Peyer's patch (tissue), 4 donors: ENCODE results near the gene RUNX1. TPM values are rescaled to one million over a fixed set of nuclear protein-coding genes. Genes with fewer than 3 reads are reported as not detected.

ENCODE experiments used
- DNase-seq, 3 donors: peaks; one replicate each; pipeline ENCODE4 v3.0.0-alpha.2; 2017 to 2019
- H3K27ac ChIP-seq, 4 donors: fragments of 200-600 bp; sonication (generic); one replicate each; pipeline ENCODE4 v1.5.1; 2016 to 2019
- H3K27me3 ChIP-seq, 2 donors: fragments of 200-600 bp; sonication (generic); one replicate each; pipeline ENCODE4 v1.5.1; 2019
- H3K36me3 ChIP-seq, 3 donors: fragments of 200-600 bp; sonication (generic); one replicate each; pipeline ENCODE4 v1.5.1; 2016 to 2019
- H3K4me1 ChIP-seq, 4 donors: fragments of 200-600 bp; sonication (generic); one replicate each; pipeline ENCODE4 v1.5.1; 2016 to 2019
- H3K4me3 ChIP-seq, 4 donors: fragments of 200-600 bp; sonication (generic); 1 replicate in 3 of 4; 2 replicates in 1 of 4; pipeline ENCODE4 v1.5.1; 2016 to 2019; ENCODE audit warnings: mild to moderate bottlenecking in 1 of 4
- H3K9me3 ChIP-seq, 4 donors: fragments of 200-600 bp; sonication (generic); one replicate each; pipeline ENCODE4 v1.5.1; 2016 to 2019; ENCODE audit warnings: mild to moderate bottlenecking in 1 of 4
- CTCF ChIP-seq, 6 experiments: fragments of 450-650 bp in 4 of 6; fragments of 200-600 bp in 2 of 6; sonication (generic) in 1 of 6; IDR thresholded peaks; one replicate each; pipeline ENCODE4 v1.5.1; 2017 to 2019; ENCODE audit warnings: antibody characterized with exemption in 6 of 6, mild to moderate bottlenecking in 3 of 6, moderate library complexity in 1 of 6
- POLR2A ChIP-seq, 2 donors: fragments of 450-650 bp; IDR thresholded peaks; one replicate each; pipeline ENCODE4 v1.5.1; 2017; ENCODE audit warnings: antibody characterized with exemption in 2 of 2, mild to moderate bottlenecking in 2 of 2, moderate library complexity in 2 of 2
- total RNA-seq, 4 donors: library from RNA; depleted of rRNA; stranded (reverse); fragments of >200 nt; gene quantifications; one replicate each; pipeline ENCODE4 v1.1.0, GENCODE V29; 2016

RUNX1 gene
- total RNA-seq, 4 donors from 2014 or later: 15.1 to 80.9 (median 24.1) TPM

GRCh38 chr21:34887725-34888568 lies 161.2 kb downstream of the RUNX1 start:
- DNase-seq: peak; percentile 54 to 90 (median 83)
- TF ChIP-seq CTCF (IDR thresholded peaks at IDR 0.05) (no peak), POLR2A (IDR thresholded peaks at IDR 0.05) (no peak)
- Histone ChIP-seq H3K4me3 (peak overlapping the region; percentile 58 to 93 (median 86)), H3K36me3 (no peaks in the 10 kb centered on the region), H3K4me1 (peaks cover 0 to 18% (median 8%) of the 10 kb centered on the region in 4 donors), H3K27ac (peak overlapping the region; percentile 88 to 93 (median 90)), H3K27me3 (peaks cover 0 to 10% of the 10 kb centered on the region in 2 donors), H3K9me3 (no peaks in the 10 kb centered on the region)

- no peak for DNase-seq
- H3K9me3 ChIP-seq: no peaks in the 10 kb centered on the region
Measured at GRCh38 chr21:34887105-34887442, 162.0 kb downstream of the RUNX1 start.

GRCh38 chr21:34886240-34887104 lies 162.6 kb downstream of the RUNX1 start:
- H3K4me3 ChIP-seq: peak overlapping the region; percentile 58 to 93 (median 86)
- peak overlapping the region; percentile 88 to 93 (median 90) for H3K27ac ChIP-seq
- TF ChIP-seq POLR2A (IDR thresholded peaks at IDR 0.05) (peak in 1 of 2 donors; percentile 50), CTCF (IDR thresholded peaks at IDR 0.05) (peak in 1 of 6 experiments; percentile 9)
- DNase-seq: peak in 2 of 3 donors; percentile 71
- peaks cover 0 to 14% (median 8%) of the 10 kb centered on the region in 4 donors for H3K4me1 ChIP-seq
- no peaks in the 10 kb centered on the region for H3K36me3 ChIP-seq
- H3K27me3 ChIP-seq: peaks cover 0 to 10% of the 10 kb centered on the region in 2 donors
- H3K9me3 ChIP-seq: no peaks in the 10 kb centered on the region

More at GRCh38 chr21:34887105-34887442, 162.0 kb downstream of the RUNX1 start:
- peak overlapping the region; percentile 58 to 93 (median 86) for H3K4me3 ChIP-seq
- no peaks in the 10 kb centered on the region for H3K36me3 ChIP-seq
- peaks cover 0 to 10% of the 10 kb centered on the region in 2 donors for H3K27me3 ChIP-seq
- H3K27ac ChIP-seq: peak overlapping the region; percentile 88 to 93 (median 90)
- TF ChIP-seq CTCF (IDR thresholded peaks at IDR 0.05): no peak
- no peak for TF ChIP-seq POLR2A (IDR thresholded peaks at IDR 0.05)
- peaks cover 0 to 18% (median 8%) of the 10 kb centered on the region in 4 donors for H3K4me1 ChIP-seq

- Histone ChIP-seq H3K4me1 (peaks cover 0 to 8% (median 6%) of the 10 kb centered on the region in 4 donors), H3K27ac (peak overlapping the region; percentile 88 to 93 (median 90))
- peak in 1 of 3 donors; percentile 71 for DNase-seq
Measured at GRCh38 chr21:34885626-34886239, 163.4 kb downstream of the RUNX1 start.

More at GRCh38 chr21:34885626-34886239, 163.4 kb downstream of the RUNX1 start:
- TF ChIP-seq CTCF (IDR thresholded peaks at IDR 0.05) (no peak), POLR2A (IDR thresholded peaks at IDR 0.05) (no peak)
- Histone ChIP-seq H3K9me3 (no peaks in the 10 kb centered on the region), H3K36me3 (no peaks in the 10 kb centered on the region), H3K4me3 (peak overlapping the region; percentile 58 to 93 (median 86)), H3K27me3 (peaks cover 0 to 3% of the 10 kb centered on the region in 2 donors)
